Measurements from ENCODE around the gene NOP56. TPM values are rescaled to one million over a fixed set of nuclear protein-coding genes. Genes with fewer than 3 reads are reported as not detected.
"Not testable (repeated sequence)": the region's sequence is repeated elsewhere in the genome, so short reads cannot be mapped to it uniquely, and the experiment has no call there.

Gene NOP56
- total RNA-seq, 1 donor from 2014 or later, result 84.9 TPM

DNA sequence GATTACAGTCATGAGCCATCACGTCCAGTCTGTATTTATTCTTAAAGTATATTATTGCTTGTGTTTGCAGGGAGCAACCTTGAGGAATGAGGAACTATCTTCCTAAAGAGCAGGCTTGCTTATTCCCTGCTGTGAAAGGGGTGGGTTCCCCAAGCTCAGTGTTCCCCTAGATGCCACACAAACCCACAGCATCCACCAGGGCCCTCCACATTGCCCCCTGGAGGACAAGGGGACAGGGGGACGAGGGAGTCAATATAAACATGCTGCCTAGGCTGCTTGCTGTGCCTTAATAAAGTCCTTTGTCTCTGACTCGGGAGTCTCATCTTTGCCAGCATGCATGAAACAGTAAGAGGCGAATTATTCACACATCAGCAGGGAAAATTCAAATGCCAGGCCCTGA, 19.5 kb downstream of the NOP56 start:
- H3K9me3 ChIP-seq, result no peaks in the 10 kb centered on the region
- TF ChIP-seq, protein P1, sequence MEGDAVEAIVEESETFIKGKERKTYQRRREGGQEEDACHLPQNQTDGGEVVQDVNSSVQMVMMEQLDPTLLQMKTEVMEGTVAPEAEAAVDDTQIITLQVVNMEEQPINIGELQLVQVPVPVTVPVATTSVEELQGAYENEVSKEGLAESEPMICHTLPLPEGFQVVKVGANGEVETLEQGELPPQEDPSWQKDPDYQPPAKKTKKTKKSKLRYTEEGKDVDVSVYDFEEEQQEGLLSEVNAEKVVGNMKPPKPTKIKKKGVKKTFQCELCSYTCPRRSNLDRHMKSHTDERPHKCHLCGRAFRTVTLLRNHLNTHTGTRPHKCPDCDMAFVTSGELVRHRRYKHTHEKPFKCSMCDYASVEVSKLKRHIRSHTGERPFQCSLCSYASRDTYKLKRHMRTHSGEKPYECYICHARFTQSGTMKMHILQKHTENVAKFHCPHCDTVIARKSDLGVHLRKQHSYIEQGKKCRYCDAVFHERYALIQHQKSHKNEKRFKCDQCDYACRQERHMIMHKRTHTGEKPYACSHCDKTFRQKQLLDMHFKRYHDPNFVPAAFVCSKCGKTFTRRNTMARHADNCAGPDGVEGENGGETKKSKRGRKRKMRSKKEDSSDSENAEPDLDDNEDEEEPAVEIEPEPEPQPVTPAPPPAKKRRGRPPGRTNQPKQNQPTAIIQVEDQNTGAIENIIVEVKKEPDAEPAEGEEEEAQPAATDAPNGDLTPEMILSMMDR (IDR thresholded peaks at IDR 0.05), result no peak
- no peaks in the 10 kb centered on the region for H3K27me3 ChIP-seq (ENCODE audit: low read depth)
- H3K36me3 ChIP-seq, result no peaks in the 10 kb centered on the region
- no peak for ATAC-seq
- H3K27ac ChIP-seq, result no peak overlapping the region
- intact Hi-C loops (cut with DNase I), result no loop called here
- DNase-seq, result no peak
- H3K4me3 ChIP-seq, result no peak overlapping the region
- no peaks in the 10 kb centered on the region for H3K4me1 ChIP-seq

GRCh38 chr20:2672446-2672845, 20.0 kb downstream of the NOP56 start:
- intact Hi-C loops (cut with DNase I), result no loop called here
- DNase-seq (no peak), ATAC-seq (no peak)
- Histone ChIP-seq H3K36me3 (no peaks in the 10 kb centered on the region), H3K4me3 (no peak overlapping the region), H3K27me3 (ENCODE audit: low read depth) (peaks cover 4% of the 10 kb centered on the region), H3K4me1 (no peaks in the 10 kb centered on the region), H3K27ac (no peak overlapping the region), H3K9me3 (no peaks in the 10 kb centered on the region)
- TF ChIP-seq, protein P1 (IDR thresholded peaks at IDR 0.05), result no peak

GRCh38 chr20:2673453-2673852, 21.0 kb downstream of the NOP56 start:
- DNase-seq (no peak), ATAC-seq (no peak)
- Histone ChIP-seq H3K27me3 (ENCODE audit: low read depth) (peaks cover 8% of the 10 kb centered on the region), H3K27ac (no peak overlapping the region), H3K4me3 (no peak overlapping the region), H3K36me3 (no peaks in the 10 kb centered on the region), H3K9me3 (no peaks in the 10 kb centered on the region), H3K4me1 (no peaks in the 10 kb centered on the region)
- intact Hi-C loops (cut with DNase I), result no loop called here
- TF ChIP-seq, protein P1 (IDR thresholded peaks at IDR 0.05), result no peak

GRCh38 chr20:2680046-2680445, 27.6 kb downstream of the NOP56 start:
- Histone ChIP-seq H3K36me3 (no peaks in the 10 kb centered on the region), H3K4me3 (no peak overlapping the region), H3K9me3 (no peaks in the 10 kb centered on the region), H3K27ac (no peak overlapping the region), H3K27me3 (ENCODE audit: low read depth) (peaks cover 12% of the 10 kb centered on the region), H3K4me1 (no peaks in the 10 kb centered on the region)
- no peak for ATAC-seq
- DNase-seq, result no peak
- intact Hi-C loops (cut with DNase I), result no loop called here
- TF ChIP-seq, protein P1 (IDR thresholded peaks at IDR 0.05), result no peak

GRCh38 chr20:2682040-2682439, 29.6 kb downstream of the NOP56 start:
- DNase-seq; intact Hi-C loops (cut with DNase I); ATAC-seq: not testable (repeated sequence)

GRCh38 chr20:2684817-2685216, 32.4 kb downstream of the NOP56 start:
- DNase-seq; H3K27ac ChIP-seq; H3K4me1 ChIP-seq; H3K27me3 ChIP-seq (ENCODE audit: low read depth); H3K4me3 ChIP-seq; H3K9me3 ChIP-seq; ATAC-seq; H3K36me3 ChIP-seq; intact Hi-C loops (cut with DNase I): not testable (repeated sequence)

More at GRCh38 chr20:2682040-2682439, 29.6 kb downstream of the NOP56 start:
- H3K27me3 ChIP-seq (ENCODE audit: low read depth), result peaks cover 17% of the 10 kb centered on the region
- not testable (repeated sequence) for H3K27ac ChIP-seq, H3K9me3 ChIP-seq, H3K36me3 ChIP-seq, H3K4me1 ChIP-seq, H3K4me3 ChIP-seq

DNA sequence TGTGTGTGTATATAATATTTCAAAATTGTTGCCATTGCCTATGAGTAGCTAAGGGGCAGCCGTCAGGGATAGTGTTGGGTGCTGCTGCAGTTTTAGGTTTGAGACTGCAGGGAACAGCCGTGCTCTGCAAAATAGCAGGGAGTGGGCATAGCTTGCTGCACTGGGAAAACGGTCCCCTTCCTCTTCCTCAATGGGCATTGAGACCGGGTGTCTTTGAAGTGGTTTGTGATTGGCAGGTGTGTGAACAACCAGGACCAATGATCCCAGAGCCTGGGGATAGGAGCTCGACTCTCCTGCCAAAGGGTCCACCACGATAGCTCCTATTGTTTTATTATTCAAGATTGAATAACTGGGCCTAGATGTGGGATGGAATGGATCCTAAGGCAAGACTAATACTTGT, 35.1 kb downstream of the NOP56 start:
- H3K4me3 ChIP-seq, result no peak overlapping the region
- TF ChIP-seq, protein P1 (IDR thresholded peaks at IDR 0.05), result no peak
- no peaks in the 10 kb centered on the region for H3K9me3 ChIP-seq
- H3K36me3 ChIP-seq, result no peaks in the 10 kb centered on the region
- peaks cover 10% of the 10 kb centered on the region for H3K27me3 ChIP-seq (ENCODE audit: low read depth)
- DNase-seq (no peak), ATAC-seq (no peak)
- intact Hi-C loops (cut with DNase I), result no loop called here
- peaks cover 5% of the 10 kb centered on the region for H3K4me1 ChIP-seq
- no peak overlapping the region for H3K27ac ChIP-seq
